GM19043 (cell line): Measurements from ENCODE around the gene PTOV1.
"Not testable (repeated sequence)": the region's sequence is repeated elsewhere in the genome, so short reads cannot be mapped to it uniquely, and the experiment has no call there.

Source experiments
- ATAC-seq: cut with Tn5 transposase; IDR thresholded peaks from one replicate; pipeline ENCODE4 v1.9.1; 2021; ENCODE audit warnings: low read depth; ENCODE audit not compliant: unreplicated experiment

PTOV1 gene

DNA sequence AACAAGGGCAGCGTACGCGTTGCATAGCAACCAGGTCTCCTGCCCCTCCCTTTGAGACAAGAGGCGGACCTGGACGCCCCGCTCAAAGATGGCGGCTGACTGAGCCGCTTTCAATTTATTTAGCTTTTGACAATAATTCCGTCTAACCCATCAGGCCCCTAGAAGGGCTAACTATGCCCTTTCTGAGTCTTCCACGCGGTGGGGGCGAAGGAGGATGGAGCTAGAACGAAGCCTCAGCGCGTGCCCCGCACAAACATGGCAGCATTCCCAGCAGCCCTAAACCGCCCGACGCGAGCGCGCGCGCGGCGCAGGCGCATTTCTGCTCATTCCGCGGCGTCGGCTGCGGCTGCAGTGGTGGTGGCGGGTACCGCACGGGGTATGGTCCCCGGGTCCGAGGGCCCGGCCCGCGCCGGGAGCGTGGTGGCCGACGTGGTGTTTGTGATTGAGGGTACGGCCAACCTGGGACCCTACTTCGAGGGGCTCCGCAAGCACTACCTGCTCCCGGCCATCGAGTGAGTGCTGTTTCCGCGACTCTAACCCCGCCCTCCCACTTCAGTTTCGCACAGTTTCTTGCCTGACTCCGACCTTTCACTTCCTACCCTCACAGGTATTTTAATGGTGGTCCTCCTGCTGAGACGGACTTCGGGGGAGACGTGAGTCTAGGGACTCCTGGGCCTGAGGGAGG lies 32.9 kb upstream of the PTOV1 start, which contains the start of gene MED25:
Gene MED25 (plus strand): TSS at position 326 of the 685 bp plus-strand sequence. CDS start 53 bp downstream, at position 379.
- no peak for ATAC-seq

DNA sequence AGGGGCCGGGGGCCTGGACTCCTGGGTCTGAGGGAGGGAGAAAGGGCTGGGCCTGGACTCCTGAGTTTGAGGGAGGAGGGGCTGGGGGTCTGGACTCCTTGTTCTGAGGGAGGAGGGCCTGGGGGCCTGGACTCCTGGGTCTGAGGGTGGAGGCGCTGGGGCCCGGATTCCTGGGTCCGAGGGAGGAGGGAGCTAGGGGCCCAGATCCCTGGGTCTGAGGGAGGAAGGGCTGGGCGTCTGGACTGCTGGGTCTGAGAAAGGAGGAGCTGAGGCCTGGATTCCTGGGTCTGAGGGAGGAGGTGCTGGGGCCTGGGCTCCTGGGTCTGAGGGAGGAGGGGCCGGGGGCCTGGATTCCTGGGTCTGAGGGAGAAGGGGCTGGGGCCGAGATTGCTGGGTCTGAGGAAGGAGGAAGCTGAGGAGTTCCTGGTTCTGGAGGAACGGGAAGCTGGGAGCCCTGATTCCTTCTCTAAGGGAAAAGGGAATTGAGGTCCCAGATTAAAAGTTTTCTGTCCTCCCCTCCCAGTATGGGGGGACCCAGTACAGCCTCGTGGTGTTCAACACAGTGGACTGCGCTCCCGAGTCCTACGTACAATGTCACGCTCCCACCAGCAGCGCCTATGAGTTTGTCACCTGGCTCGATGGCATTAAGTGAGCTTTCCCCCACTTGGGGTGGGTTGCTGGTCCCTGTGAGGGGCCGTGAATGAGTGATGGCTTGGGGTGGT lies 32.1 kb upstream of the PTOV1 start:
- no peak for ATAC-seq

DNA sequence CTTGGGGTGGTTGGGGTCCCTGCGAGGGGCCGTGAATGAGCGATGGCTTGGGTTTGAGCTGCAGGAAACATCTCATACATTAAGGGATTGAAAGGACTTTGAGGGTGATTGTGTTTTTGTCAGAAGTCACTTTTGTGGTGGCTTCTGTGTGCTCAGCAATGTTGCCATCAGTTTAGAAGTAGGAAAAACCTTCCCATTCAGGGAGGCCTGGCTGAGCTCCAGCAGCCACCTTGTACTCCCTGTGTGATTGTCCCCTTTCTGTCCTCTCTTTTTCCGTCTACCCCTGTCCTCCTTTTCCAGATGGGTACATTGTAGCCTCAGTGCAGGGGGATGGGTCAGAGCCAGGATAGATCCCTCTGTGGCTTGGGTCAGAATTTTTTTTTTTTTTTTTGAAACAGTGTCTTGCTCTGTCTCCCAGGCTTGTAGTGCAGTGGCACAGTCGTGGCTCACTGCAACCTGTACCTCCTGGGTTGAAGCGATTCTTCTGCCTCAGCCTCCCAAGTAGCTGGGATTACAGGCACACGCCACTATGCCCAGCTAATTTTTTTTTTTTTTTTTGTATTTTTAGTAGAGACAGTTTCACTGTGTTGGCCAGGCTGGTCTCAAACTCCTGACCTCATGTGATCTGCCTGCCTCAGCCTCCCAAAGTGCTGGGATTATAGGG lies 31.4 kb upstream of the PTOV1 start:
- not testable (repeated sequence) for ATAC-seq

DNA sequence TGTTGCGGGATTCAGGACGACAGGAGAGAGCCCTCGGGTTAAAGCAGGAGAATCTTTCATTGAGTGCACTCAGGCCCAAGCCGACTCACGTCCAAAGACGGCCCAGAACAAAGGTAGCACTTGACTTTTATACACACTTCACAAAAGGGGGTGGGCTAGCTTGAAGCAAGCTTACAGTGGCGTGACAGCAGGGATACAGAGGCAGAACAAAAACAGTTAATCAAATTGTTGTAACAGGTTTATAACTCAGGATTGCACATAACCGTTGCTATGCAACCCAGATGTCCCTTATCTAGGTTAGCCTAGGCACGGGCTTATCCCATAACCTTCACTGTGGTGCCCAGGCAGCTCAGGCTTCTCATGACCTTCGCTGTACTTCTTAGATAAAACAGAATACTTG lies 30.8 kb upstream of the PTOV1 start:
- ATAC-seq, result no peak

DNA sequence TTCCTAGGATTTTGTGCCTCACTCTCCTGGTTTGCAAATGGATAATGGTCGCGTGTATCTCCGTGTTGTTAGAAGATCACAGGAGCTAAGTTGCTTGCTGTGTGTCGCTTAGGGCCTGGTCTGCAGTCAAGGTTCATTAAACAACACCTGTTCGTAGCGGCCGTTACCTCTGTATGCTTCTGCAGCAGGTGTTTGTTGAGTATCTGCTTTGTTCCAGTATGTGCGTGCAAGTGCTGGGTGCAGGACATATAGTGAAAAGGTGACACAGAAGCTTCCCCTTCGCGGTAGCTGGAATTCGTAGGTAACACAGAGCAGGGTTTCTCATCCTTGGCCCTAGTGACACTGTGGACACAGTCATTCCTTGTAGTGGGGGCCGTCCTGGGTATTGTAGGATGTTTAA lies 27.5 kb upstream of the PTOV1 start:
- ATAC-seq, result no peak

DNA sequence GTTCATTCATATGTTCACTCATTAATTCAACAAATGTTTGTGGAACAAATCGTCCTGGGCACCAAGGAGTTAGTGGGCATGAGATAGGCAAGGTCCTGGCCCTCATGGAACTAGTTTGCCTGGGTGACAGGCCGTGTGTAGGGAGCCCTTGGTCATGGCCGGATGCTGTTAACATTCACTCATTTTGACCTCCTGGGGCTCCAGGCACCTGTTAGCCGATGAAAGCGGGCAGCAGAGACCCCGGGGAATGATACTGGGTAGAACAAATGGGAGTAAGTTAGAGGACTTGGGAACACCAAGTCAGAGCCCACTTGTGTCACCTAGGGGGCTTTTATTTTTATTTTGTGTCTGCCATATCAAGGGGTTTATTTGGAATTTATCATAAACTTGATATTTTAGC lies 26.3 kb upstream of the PTOV1 start:
- no peak for ATAC-seq

DNA sequence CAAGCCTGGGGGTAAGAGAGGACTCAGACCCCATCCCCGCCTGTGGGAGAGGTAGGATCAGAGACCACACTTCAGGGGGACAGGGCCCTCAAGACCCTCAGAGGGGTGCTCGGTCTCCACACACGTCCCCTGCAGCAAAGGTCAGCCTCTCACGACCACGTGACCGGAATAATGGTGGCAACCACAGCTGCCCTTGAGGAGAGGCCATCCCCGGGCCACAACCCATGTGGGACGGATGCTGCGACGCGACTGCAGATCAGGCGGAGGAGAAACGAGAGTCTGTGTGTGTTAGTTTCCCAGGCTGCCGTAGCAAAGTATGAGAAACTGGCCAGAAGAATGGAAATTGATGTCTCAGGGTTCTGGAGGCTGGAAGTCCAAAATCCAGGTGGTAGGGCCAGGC lies 23.9 kb upstream of the PTOV1 start:
- ATAC-seq, result no peak

DNA sequence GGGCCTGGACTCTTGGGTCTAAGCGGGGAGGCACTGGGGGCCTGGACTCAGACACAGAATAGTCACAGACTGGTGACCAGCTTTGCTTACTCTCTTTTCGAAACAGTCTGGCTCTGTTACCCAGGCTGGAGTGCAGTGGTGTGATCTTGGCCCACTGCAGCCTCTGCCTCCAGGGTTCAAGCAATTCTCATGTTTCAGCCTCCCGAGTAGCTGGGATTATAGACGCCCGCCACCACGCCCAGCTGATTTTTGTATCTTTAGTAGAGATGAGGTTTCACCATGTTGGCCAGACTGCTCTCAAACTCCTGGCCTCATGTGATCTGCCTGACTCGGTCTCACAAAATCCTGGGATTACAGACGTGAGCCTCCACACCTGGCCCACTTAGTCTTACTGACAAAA lies 21.8 kb upstream of the PTOV1 start:
- ATAC-seq, result no peak

DNA sequence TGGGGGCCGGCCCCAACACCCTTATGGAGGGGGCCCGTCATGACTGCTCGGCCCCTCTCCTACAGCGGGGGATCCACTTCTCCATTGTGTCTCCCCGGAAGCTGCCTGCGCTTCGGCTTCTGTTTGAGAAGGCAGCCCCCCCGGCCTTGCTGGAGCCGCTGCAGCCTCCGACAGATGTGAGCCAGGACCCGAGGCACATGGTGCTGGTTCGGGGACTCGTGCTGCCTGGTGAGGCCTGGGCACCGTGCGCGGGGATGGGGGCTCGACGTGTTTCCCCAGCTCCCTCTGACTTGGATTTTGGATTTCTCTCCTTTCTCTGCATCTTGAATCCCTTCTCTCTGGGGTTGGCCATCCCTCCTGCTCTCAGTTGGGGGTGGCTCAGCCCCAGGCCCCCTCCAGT lies 21.2 kb upstream of the PTOV1 start:
- ATAC-seq, result no peak

DNA sequence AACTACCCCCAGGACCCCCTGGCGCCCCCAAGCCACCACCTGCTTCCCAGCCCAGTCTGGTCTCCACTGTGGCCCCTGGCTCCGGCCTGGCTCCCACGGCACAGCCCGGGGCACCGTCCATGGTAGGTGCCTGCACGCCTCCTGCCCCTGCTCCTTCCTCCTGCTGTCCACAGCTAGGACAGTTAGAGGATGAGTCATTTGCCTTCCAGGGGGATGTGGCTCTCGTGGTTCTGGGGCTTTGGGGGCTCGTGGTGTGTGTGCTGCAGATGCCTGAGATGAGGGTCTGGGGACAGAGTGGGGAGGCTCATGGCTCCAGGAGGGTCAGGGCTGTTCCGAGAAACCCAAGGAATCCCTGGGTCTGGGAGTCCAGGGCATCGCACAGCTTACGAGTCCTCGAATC lies 20.2 kb upstream of the PTOV1 start:
- ATAC-seq, result no peak

DNA sequence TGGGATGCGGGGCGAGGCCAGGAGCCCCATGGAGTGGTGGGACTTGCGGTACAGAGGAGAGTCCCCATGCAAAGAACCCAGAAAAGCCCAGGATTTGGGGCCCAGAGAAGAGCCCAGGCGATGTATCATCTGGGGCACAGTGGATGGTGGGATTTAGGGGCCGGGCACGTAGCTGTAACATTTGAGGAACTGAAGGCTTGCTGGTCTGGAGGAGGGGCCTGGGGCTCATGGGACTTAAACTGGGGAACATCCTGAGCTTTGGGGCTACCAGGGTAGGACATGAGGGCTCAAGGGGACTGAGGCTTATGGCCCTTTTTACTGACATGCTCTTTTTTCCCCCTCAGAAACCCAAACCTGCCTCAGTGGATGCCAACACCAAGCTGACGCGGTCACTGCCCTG lies 19.4 kb upstream of the PTOV1 start:
- ATAC-seq, result no peak

DNA sequence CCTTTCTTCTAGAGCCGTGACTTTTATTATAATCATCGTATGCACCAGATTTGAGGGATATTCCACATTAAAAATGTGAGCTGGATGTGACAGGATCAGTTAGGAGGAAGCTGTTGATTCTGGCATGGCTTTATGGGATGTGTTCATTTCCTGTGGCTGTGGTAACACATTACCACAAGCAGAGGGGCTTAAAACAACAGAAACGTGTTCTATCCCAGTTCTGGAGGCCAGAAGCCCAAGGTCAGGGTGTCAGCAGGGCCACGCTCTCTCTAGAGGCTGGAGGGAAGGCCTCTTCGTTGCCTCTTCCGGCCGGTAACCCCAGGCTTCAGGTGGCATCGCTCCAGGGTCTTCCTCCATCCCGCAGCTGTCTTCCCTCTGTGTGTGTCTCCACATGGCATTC lies 18.4 kb upstream of the PTOV1 start:
- ATAC-seq, result no peak

DNA sequence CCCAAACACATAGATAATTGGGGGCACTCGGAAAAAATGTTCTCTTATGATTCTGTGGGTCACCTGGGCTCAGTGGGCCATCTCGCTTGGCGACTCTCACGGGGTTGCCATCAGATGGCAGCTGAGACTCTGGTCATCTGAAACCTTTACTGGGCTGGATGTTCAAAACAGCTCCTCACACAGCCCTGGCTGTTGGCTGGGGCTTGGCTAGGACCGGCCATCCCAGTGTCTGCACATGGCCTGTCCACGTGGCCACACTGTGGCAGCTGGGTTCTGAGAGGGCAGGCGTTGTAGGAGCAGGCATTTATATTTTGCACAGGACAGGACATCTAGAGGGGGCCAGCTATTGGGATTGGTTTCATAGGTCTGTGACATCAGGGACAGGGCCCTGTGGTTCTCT lies 17.4 kb upstream of the PTOV1 start:
- ATAC-seq, result no peak

DNA sequence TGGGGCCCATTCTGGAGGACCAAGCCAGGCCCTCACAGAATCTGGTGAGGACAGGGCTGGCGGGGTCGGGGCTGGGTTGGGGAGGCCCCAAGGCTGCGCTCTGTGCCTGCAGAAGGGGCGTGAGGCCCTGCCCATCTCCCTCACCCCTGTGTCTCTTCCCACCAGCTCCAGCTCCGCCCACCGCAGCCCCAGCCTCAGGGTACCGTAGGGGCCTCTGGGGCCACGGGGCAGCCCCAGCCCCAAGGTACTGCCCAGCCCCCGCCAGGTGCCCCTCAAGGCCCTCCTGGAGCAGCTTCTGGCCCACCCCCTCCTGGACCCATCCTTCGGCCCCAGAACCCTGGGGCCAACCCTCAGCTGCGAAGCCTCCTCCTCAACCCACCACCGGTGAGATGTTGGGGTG lies 15.4 kb upstream of the PTOV1 start:
- ATAC-seq, result no peak

DNA sequence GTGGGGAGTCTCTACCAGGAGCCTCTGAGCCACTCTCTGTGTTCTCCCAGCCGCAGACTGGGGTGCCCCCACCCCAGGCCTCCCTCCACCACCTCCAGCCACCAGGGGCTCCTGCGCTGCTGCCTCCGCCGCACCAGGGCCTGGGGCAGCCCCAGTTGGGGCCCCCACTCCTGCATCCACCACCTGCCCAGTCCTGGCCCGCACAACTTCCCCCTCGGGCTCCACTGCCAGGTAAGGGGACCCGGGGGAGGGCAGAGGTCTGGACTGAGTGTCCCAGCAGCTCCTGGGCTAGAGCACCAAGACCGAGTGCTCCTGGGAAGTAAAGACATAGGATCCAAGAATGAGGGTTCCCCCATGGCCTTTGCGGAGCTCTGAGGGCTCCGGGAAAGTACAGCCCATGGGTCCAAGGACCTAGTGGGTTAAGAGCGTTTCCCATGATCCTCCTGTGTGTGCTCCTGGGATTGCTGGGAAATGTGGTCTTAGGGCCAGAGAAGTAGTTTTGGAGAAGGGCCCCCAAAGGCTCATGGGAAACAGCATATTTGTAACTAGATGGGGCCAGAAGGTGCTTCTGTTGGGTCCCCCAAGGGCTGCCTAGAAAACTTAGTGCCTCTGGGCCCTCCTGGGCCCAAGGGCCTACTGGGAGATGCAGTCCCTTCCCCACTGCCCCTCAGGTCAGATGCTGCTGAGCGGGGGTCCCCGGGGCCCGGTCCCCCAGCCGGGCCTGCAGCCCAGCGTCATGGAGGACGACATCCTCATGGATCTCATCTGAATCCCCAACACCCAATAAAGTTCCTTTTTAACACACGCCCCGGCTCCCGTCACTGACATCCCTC lies 14.6 kb upstream of the PTOV1 start:
- no peak for ATAC-seq

DNA sequence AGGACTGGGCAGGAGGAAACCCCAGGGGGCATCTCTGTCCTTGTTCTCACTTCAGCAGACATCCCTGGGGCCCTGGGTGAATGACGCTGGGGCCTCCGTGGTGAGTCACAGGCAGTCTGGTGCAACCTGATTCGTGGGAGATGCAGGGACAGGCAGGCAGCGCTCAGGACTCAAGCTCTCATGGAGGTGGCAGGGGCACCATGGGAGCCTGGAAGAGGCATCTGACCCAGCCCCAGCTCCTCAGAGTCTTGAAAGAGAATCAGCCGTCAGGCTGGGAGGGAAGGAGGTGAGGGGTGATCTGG lies 14.0 kb upstream of the PTOV1 start:
- no peak for ATAC-seq

DNA sequence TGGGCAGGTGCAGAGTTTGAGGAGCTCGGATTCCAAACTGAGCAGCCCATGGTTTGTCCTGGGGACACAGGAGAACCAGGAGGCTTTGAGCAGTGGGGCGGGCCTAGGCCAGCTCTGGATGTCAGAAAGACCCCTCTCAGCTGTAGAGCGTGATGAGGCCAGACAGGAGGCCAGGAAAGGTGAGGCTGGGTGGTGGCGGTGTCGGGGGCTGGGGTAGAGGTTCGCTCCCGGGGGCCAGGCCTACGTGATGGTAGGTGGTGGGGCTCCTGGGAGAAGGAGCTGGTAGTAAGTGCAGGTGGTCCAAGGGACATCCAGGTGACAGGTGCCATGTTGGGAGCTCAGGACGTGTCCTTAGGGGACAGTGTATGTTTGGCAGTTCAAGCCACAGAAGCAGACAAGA lies 13.5 kb upstream of the PTOV1 start:
- ATAC-seq, result no peak

DNA sequence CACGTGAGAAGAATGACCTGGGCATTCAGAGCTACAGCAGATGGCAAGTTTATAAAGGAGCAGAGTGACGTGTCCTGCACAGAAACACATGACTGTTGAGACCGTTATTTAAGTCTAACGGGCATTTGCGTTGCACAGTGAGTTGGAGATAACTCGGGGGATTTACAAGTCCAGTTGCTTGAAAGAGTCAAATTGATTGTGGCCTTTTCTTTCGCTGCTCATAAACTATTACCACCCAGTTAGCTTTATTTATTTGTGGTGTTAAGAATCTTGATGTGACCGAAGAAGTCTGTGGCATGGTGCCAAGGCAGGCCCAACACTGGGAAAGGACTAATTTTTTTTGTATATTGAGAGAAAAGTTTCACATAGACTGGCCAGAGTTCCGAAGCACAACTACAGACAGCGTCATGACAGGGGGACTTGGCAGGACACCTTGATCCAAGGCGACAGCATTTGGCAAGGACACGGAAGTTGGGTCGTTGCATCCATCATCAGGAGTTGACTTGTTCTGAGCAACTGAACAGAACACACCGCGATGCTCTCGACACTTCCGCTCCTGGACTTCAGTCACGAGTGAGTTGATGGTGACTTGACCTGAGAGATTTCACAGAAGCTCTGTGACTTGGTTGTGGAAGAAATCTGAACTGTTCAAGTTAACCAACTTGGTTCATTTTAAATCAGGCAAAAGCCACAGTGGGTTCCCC lies 11.9 kb upstream of the PTOV1 start:
- ATAC-seq, result no peak

DNA sequence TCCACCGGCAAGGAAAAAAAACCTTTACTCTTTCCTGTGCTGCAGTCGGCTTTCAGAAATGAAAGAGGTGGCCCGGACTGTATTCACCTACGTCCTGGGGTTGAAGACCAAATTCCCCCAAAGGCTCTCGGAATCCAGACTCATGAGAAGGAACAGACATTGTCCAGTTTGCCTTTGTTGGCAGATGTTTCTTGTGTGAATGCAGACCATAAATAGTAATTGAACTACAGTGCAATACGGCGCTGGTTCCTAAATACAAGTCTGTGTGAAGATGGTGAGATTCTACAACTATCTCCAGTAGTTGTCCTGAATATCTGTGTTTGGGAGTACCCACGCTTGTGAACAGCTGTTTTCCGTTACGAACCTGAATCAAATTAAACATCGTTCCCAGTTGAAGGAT lies 11.2 kb upstream of the PTOV1 start:
- ATAC-seq, result no peak

DNA sequence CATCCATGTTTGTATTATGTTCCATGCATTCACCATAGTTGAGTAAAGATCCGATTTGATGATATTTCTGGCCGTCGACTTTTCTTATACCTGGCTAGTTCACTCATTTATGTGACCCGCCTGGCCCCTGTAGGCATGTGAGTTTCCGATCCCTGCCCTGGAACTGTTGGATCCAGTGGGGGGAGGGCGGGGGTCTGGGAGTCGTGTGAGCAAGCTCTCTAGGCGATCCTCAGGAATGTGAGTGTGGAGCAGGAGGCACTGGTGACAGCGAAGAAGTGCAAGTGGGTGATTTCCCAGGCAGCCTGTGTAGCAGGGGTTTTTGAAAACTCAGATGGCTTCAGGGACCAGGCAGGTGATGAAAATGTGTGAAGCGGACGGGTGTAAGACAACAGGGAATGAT lies 10.6 kb upstream of the PTOV1 start:
- ATAC-seq, result no peak
